GM12875 (cell line): Measurements from ENCODE around the gene AZGP1.

ENCODE experiments used
- H3K4me3 ChIP-seq: one replicate; pipeline ENCODE4 v1.5.1; 2011; ENCODE audit warnings: low read depth, low read length, control low read depth
- TF ChIP-seq, protein P1 (sequence below): IDR thresholded peaks from 2 replicates; pipeline ENCODE4 v1.5.1; 2011; ENCODE audit warnings: low read depth, mild to moderate bottlenecking, control low read depth, inconsistent platforms, low read length, moderate library complexity, borderline replicate concordance; ENCODE audit not compliant: insufficient read depth

AZGP1 gene

DNA sequence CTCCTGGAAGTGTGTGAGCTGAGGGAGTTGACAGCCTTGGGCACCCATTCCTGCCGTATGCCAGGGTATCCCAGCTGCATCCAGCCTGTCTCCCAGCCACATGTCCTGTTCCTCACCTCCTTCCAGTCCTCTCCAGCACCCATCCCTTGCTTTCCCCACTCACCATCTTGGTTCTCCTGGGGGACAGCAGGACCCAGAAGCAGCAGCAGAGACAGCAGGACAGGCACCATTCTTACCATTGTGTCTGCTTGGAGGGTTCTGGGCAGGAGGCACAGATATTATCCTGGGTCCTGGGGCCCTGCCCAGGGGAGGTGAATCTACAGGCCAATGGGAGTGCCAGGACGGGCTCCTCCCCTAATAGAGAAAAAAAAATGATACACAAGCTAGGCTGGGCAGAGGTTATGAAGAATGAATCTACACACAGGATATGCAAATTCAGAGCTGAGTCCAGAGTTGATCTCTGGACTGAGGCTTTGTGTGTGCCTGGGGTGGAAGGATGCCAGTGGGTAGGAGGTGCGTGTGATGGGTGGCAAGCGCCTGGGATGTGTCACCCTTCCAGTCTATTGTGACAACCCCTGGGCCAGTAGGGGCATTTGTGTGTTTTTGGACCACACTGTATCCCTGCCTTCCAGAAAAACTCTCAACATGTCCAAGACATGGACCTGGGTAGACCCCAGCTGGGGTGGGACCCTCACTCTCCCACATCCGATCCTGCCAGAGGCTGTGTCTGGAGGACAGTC, at the start of gene AZGP1:
Gene AZGP1 (minus strand): TSS at position 250 of the 740 bp plus-strand sequence. CDS start 11 bp downstream, at position 239.
- TF ChIP-seq, protein P1, sequence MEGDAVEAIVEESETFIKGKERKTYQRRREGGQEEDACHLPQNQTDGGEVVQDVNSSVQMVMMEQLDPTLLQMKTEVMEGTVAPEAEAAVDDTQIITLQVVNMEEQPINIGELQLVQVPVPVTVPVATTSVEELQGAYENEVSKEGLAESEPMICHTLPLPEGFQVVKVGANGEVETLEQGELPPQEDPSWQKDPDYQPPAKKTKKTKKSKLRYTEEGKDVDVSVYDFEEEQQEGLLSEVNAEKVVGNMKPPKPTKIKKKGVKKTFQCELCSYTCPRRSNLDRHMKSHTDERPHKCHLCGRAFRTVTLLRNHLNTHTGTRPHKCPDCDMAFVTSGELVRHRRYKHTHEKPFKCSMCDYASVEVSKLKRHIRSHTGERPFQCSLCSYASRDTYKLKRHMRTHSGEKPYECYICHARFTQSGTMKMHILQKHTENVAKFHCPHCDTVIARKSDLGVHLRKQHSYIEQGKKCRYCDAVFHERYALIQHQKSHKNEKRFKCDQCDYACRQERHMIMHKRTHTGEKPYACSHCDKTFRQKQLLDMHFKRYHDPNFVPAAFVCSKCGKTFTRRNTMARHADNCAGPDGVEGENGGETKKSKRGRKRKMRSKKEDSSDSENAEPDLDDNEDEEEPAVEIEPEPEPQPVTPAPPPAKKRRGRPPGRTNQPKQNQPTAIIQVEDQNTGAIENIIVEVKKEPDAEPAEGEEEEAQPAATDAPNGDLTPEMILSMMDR: no peak
- no peak within 1 kb of the TSS for H3K4me3 ChIP-seq

DNA sequence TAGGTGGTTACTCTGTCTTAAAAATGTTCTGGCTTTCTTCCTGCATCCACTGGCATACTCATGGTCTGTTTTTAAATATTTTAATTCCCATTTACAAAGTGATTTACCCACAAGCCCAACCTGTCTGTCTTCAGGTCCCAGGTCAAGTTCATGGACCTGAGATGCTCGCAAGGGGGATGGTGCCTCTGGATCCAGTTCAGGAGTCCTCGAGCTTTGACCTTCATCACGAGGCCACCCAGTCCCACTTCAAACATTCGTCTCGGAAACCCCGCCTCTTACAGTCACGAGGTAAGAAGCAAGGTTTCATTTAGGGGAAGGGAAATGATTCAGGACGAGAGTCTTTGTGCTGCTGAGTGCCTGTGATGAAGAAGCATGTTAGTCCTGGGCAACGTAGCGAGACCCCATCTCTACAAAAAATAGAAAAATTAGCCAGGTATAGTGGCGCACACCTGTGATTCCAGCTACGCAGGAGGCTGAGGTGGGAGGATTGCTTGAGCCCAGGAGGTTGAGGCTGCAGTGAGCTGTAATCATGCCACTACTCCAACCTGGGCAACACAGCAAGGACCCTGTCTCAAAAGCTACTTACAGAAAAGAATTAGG, 48.3 kb upstream of the AZGP1 start:
- TF ChIP-seq, protein P1: no peak
- H3K4me3 ChIP-seq: no peak overlapping the region

DNA sequence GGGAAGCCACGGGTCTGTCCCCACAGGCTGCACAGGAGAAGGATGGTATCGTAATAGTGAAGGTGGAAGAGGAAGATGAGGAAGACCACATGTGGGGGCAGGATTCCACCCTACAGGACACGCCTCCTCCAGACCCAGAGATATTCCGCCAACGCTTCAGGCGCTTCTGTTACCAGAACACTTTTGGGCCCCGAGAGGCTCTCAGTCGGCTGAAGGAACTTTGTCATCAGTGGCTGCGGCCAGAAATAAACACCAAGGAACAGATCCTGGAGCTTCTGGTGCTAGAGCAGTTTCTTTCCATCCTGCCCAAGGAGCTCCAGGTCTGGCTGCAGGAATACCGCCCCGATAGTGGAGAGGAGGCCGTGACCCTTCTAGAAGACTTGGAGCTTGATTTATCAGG, 47.7 kb upstream of the AZGP1 start:
- TF ChIP-seq, protein P1: no peak
- H3K4me3 ChIP-seq: no peak overlapping the region

DNA sequence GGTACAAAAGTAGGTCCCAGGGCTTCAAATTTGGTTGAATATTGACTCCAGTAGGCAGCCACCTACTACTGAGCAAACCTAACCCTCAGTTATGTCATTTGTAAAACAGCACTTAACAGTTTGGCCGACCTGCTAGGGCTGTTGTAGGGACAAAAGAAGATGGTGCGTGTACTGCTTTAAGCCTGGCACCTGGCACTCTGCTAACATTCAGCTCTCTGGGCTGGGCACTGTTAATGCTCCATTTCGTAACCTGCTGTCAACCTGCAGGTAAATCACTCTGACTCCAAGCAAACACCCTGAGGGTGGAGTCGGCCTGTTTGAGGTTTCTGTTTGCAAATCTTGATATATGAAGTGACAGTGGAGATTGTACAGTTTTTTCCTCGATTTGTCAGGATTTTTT, 46.8 kb upstream of the AZGP1 start:
- TF ChIP-seq, protein P1: no peak
- H3K4me3 ChIP-seq: no peak overlapping the region

DNA sequence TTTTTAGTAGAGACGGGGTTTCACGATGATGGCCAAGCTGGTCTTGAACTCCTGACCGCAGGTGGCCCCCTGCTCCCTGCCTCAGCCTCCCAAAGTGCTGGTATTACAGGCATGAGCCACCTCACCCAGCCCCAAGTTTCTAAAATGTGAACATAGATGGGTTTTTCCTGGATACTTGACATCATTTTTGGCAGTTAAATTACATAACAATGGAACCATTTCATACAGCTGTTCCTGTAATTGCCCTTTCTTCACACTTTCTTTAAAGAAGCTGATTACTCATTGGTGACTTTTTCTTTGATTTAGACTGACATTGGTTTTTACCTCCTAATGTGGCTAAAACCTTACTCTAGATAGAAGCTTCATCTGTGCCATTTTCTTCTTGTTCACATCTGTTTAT, 45.5 kb upstream of the AZGP1 start:
- TF ChIP-seq, protein P1: no peak
- H3K4me3 ChIP-seq: no peak overlapping the region

DNA sequence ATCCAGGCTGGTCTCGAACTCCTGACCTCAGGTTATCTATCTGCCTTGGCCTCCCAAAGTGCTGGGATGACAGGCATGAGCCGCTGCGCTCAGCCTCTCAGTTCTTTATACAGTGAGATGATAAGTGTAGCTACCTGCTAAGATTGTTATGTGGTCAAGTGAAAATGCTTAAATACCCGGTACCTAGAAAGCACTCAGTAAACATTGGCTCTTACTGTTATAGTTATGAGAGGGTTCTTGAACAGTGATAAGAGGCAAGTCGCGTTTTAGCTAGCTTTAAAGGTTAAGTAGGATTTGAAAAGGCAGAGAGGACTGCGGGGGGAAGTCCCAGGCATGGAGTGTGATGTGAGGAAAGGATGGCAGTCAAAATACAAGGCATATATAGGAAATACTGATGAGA, 44.1 kb upstream of the AZGP1 start:
- H3K4me3 ChIP-seq: no peak overlapping the region
- TF ChIP-seq, protein P1: no peak

DNA sequence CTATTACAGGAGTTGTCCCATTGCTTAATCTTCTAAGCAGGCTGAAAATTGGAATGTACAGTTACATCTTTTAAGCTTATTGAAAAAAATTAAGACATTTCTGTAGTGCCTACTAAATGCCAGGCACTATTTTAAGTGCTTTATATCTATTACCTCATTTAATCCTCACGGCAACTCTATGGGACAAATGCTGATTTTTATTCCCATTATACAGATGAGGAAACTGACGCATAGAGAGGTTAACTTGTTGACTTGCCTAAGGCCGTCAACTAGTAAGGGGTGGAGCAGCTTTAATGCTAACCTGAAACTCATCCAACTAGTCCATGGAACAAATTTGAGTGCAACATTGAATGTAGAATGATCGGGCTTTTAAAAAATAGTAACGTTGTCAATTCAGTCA, 42.0 kb upstream of the AZGP1 start:
- TF ChIP-seq, protein P1: no peak
- no peak overlapping the region for H3K4me3 ChIP-seq
